Right lobe of liver (tissue), 6 donors: ENCODE measurements around the gene GGPS1. TPM values are rescaled to one million over a fixed set of nuclear protein-coding genes. Genes with fewer than 3 reads are reported as not detected.

Source experiments
- ATAC-seq, 4 donors: fragments of 200-7000 bp; cut with Tn5 transposase; one replicate each; pipeline ENCODE4 v1.9.1; 2020; ENCODE audit warnings: mild to moderate bottlenecking in 4 of 4, moderate library complexity in 4 of 4
- DNase-seq, 3 donors: peaks; one replicate each; pipeline ENCODE4 v3.0.0-alpha.2; 2020
- H3K27ac ChIP-seq, 3 donors: fragments of 200-600 bp; one replicate each; pipeline ENCODE4 v1.8.0; 2022
- H3K27me3 ChIP-seq, 2 donors: fragments of 200-600 bp; one replicate each; pipeline ENCODE4 v1.8.0; 2022
- H3K36me3 ChIP-seq, 4 donors: fragments of 200-600 bp; sonication (generic) in 1 of 4; one replicate each; pipeline versions ENCODE4 v1.5.1 to v1.8.0; 2017 to 2022; ENCODE audit warnings: control low read depth in 1 of 4
- H3K4me1 ChIP-seq, 4 donors: fragments of 200-600 bp; sonication (generic) in 1 of 4; one replicate each; pipeline versions ENCODE4 v1.5.1 to v1.8.0; 2017 to 2022; ENCODE audit warnings: control low read depth in 1 of 4
- H3K4me3 ChIP-seq, 3 donors: fragments of 200-600 bp; one replicate each; pipeline ENCODE4 v1.8.0; 2022
- H3K9me3 ChIP-seq, 4 donors: fragments of 200-600 bp; sonication (generic) in 1 of 4; one replicate each; pipeline versions ENCODE4 v1.5.1 to v1.8.0; 2017 to 2022; ENCODE audit warnings: control low read depth in 1 of 4
- POLR2A ChIP-seq: fragments of 450-650 bp; IDR thresholded peaks from one replicate; pipeline ENCODE4 v1.6.1; 2017; ENCODE audit warnings: antibody characterized with exemption, mild to moderate bottlenecking
- WGBS: methylation state at CpG from one replicate; pipeline ENCODE4 v1.1.6; 2018; ENCODE audit warnings: low coverage, low lambda C conversion rate; ENCODE audit not compliant: insufficient coverage; ENCODE audit errors: missing lambda C conversion rate; 5-methylcytosine and 5-hydroxymethylcytosine counted together
- intact Hi-C, 2 donors: fragments of 100-400 bp; cut with DNase I; formaldehyde crosslinking; loops; one replicate each; pipeline versions ENCODE4 v1.11.2 to v1.14.1; 2022
- total RNA-seq, 6 experiments: library from RNA; depleted of rRNA in 2 of 6; stranded (reverse); fragments of >200 nt in 2 of 6; fragmentation: NEBNext Ultra II Directional in 3 of 6; extraction: Animal tissue kit (Norgen Biotek cat#: 25700) in 3 of 6; gene quantifications; one replicate each; pipeline versions ENCODE4 v1.1.0 to v1.2.4, GENCODE V29; 2016 to 2023
- TF ChIP-seq, protein P1 (sequence below), 4 donors: fragments of 200-600 bp in 3 of 4; fragments of 450-650 bp in 1 of 4; IDR thresholded peaks; one replicate each; pipeline versions ENCODE4 v1.5.1 to v1.8.0; 2016 to 2022; ENCODE audit warnings: antibody characterized with exemption in 4 of 4, mild to moderate bottlenecking in 2 of 4
- donor health status: DM: no; HTN: yes; CAD: no.
- donor health status: DM: no; HTN: no; CAD: no.
- donor health status: DM: no; HTN: no; CAD: no.
- donor health status: DM: no; HTN: yes; CAD: no.
- donor health status: DM: no; HTN: yes; CAD: no.

The GGPS1 gene
- total RNA-seq, 6 experiments from 2014 or later: 7.8 to 12.1 (median 10.6) TPM

- Histone ChIP-seq H3K27me3 (no peaks in the 10 kb centered on the region), H3K9me3 (no peaks in the 10 kb centered on the region), H3K36me3 (no peaks in the 10 kb centered on the region), H3K4me1 (peaks cover 0 to 21% (median 5%) of the 10 kb centered on the region in 4 donors), H3K4me3 (no peak overlapping the region), H3K27ac (no peak overlapping the region)
- intact Hi-C loops: no loop called here
- peak in 3 of 4 donors; percentile 47 to 67 (median 56) for ATAC-seq
- no peak for TF ChIP-seq POLR2A
- TF ChIP-seq, protein P1, sequence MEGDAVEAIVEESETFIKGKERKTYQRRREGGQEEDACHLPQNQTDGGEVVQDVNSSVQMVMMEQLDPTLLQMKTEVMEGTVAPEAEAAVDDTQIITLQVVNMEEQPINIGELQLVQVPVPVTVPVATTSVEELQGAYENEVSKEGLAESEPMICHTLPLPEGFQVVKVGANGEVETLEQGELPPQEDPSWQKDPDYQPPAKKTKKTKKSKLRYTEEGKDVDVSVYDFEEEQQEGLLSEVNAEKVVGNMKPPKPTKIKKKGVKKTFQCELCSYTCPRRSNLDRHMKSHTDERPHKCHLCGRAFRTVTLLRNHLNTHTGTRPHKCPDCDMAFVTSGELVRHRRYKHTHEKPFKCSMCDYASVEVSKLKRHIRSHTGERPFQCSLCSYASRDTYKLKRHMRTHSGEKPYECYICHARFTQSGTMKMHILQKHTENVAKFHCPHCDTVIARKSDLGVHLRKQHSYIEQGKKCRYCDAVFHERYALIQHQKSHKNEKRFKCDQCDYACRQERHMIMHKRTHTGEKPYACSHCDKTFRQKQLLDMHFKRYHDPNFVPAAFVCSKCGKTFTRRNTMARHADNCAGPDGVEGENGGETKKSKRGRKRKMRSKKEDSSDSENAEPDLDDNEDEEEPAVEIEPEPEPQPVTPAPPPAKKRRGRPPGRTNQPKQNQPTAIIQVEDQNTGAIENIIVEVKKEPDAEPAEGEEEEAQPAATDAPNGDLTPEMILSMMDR (IDR thresholded peaks at IDR 0.05): no peak
- WGBS: 73% methylated on average over 4 of the region's 5 CpGs
- no peak for DNase-seq
Measured at GRCh38 chr1:235295902-235296350, 32.4 kb upstream of the GGPS1 start.

GRCh38 chr1:235296729-235297128, 31.6 kb upstream of the GGPS1 start:
- no peaks in the 10 kb centered on the region for H3K27me3 ChIP-seq
- 91% methylated on average over 1 of the region's 1 CpG for WGBS
- no peaks in the 10 kb centered on the region for H3K36me3 ChIP-seq
- no peak overlapping the region for H3K4me3 ChIP-seq
- TF ChIP-seq, protein P1 (IDR thresholded peaks at IDR 0.05): no peak
- no peak for TF ChIP-seq POLR2A
- no peaks in the 10 kb centered on the region for H3K9me3 ChIP-seq
- peak overlapping the region in 1 of 3 donors; percentile 16 for H3K27ac ChIP-seq
- ATAC-seq (no peak), DNase-seq (no peak)
- peaks cover 0 to 21% (median 5%) of the 10 kb centered on the region in 4 donors for H3K4me1 ChIP-seq
- intact Hi-C loops: no loop called here

- H3K27me3 ChIP-seq: no peaks in the 10 kb centered on the region
- H3K4me1 ChIP-seq: peaks cover 0 to 16% (median 5%) of the 10 kb centered on the region in 4 donors
- H3K9me3 ChIP-seq: no peaks in the 10 kb centered on the region
- 57% methylated on average over 3 of the region's 3 CpGs for WGBS
- DNase-seq (no peak), ATAC-seq (peak in 2 of 4 donors; percentile 17 to 65)
- H3K36me3 ChIP-seq: no peaks in the 10 kb centered on the region
- no peak overlapping the region for H3K4me3 ChIP-seq
- intact Hi-C loops: no loop called here
- peak overlapping the region in 1 of 3 donors; percentile 0 for H3K27ac ChIP-seq
- no peak for TF ChIP-seq POLR2A
- TF ChIP-seq, protein P1 (IDR thresholded peaks at IDR 0.05): no peak
Measured at GRCh38 chr1:235297579-235297978, 30.8 kb upstream of the GGPS1 start.

DNA sequence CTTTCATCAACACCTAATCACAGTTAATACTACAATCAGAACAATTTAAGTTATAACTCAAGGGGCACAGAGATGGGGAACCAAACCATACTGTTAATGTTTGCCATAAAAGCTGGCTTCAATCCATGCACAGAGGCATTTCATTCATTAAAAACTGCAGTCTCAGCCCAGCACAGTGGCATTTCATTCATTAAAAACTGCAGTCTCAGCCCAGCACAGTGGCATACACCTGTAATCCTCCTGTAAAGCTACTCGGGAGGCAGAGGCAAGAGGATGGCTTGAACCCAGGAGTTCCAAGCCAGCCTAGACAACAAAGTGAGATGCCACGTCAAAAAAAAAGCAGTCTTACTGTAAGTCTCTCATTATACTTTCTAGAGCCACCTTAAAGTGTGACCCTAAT, 29.6 kb upstream of the GGPS1 start:
- Histone ChIP-seq H3K27ac (no peak overlapping the region), H3K4me1 (peaks cover 0 to 12% (median 5%) of the 10 kb centered on the region in 4 donors)

More for the DNA sequence above, 29.6 kb upstream of the GGPS1 start:
- no peaks in the 10 kb centered on the region for H3K9me3 ChIP-seq
- no peak for DNase-seq
- peak in 3 of 4 donors; percentile 17 to 34 (median 29) for ATAC-seq
- intact Hi-C loops: no loop called here
- WGBS: 43% methylated on average over 2 of the region's 2 CpGs
- no peak for TF ChIP-seq POLR2A
- TF ChIP-seq, protein P1 (IDR thresholded peaks at IDR 0.05): no peak
- no peaks in the 10 kb centered on the region for H3K36me3 ChIP-seq
- no peak overlapping the region for H3K4me3 ChIP-seq
- no peaks in the 10 kb centered on the region for H3K27me3 ChIP-seq
